SK-N-DZ (cell line): Measurements from ENCODE around the gene OR51M1.

Source experiments
- DNase-seq: peaks from one replicate; pipeline ENCODE4 v3.0.0-alpha.2; 2015; ENCODE audit warnings: low spot score
- small RNA-seq, 2 experiments: library from RNA; depleted of rRNA; stranded (forward); fragments of <200 nt; gene quantifications; one replicate each; pipeline ENCODE3, GENCODE V24; 2014

Gene OR51M1

DNA sequence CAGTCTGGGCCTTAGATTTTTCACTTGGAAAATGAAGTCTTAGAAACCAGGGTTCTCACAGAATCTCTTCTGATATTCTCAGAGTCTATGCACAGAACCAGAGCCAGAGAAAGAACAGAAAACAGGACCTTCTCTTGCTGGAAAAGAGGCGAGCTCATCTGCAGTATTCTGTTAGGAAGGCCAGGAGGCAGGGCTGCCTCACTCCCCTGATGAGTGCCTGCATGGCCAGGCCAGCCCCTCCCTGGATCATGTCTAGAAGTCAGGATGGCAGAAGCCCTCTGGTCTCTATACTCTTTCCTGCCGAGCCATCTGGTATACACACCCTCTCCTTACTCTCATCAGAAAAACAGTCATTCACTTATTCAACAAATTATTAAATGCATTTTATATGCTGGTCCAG is 723 bp downstream of the OR51M1 start:
- DNase-seq: no peak

DNA sequence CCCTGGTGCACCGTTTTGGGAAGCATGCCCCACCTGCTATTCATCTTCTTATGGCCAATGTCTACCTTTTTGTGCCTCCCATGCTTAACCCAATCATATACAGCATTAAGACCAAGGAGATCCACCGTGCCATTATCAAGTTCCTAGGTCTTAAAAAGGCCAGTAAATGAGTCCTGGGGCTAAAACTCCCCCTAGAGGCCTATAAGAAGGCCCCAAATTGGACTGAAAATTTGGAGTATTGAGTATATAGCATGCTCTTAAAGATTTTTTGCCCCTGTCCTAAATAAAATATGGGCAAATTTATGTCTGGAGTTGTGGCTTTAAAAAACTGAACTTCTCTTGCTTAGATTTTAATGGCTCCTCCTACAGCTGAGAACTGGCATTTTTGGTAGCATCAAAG is 6.6 kb downstream of the OR51M1 start:
- DNase-seq: no peak

DNA sequence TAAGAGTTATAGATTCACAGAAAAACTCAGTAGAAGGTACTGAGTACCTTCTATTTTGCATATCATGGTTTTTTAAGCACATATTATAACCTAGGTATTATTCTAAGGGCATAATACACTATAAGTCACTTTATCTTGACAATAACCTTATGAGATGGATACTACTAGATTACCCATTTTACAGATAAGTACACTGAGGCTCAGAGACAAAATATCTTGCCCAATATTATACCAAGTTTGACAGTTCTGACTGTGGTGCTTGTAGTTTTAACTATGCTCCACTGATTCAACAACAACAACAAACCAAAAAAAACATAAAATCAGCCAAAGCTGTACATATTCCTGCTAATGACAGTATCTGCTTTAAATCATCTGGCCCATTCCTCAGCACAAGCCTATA is 10.5 kb downstream of the OR51M1 start:
- no peak for DNase-seq

DNA sequence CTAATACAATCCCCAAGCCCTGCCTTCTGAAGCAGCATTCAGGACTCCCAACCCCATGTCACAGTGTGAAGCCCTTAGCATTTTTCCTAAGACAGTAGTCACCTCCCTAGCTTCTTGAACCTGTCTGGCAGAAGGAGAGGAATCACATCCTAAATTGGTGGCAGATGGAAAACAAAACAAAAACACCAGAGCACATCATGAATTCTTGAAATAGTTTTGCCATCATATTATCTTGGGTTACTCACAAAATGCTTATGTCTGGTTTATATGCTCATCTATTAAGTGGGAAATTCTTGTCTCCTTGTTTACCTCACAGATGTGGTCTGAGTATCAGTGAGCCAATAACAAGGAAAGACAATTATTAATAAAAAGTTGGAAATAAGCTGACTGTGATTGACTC is 15.3 kb downstream of the OR51M1 start:
- DNase-seq: no peak

DNA sequence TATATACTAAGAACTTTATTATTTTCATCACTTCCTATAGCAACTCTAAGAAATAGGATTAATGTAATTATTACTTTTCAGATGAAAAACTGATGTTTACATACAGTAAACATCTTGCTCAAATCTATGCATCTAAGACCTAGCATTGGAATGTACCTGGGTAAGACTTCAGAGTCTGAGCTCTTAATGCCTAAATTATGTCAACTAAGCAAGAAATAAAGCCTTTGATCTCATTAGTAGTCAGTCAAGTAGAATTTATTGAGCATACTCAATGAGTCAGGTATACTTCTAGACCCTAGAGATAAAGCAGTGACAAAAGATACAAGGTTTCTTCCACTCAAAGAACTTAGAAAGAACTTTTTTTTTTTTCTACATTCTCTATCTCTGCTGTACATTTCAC is 21.6 kb downstream of the OR51M1 start:
- DNase-seq: no peak

DNA sequence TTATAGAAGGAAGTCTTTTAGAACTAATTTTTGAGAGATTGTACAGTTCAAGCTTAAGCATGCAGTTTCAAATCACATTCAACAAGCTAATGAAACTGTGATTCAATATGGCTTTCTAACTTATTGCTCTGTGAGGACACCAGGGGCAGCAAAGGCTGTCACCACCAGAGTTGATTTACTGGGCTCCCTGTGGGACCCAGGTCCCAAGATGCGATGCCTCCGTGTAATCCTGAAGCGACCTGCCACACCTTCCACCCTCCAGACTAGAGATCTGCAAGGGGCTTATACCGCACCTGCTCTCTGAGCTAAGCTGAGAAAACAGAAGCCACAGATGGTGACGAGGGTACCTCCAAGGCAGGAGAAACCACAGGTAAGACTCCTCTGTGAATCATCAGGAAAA is 37.4 kb downstream of the OR51M1 start:
- DNase-seq: peak; percentile 3

DNA sequence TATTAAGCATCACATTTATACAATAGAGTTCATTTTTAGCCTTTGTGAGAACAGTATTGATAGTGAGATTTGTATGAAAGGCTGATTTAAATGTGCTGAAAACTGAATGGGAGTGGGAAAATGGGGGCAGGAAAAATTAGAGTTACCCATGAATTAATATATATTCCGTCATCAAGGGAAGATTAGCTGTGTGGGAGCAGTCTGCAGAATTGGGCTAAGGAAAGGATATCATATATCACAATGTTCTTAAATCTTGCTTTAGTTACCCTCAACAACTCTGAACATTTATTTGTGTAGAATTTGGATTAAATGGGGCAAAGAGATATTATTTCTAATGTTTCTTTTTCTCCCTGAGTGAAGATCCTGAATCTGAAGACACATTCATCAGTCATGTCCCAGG is 38.2 kb downstream of the OR51M1 start, which contains the start of gene OR51Q1:
OR51Q1 (plus strand) TSS at position 301 of the 400 bp plus-strand sequence; CDS start at position 391, 90 bp downstream.
- DNase-seq: no peak

DNA sequence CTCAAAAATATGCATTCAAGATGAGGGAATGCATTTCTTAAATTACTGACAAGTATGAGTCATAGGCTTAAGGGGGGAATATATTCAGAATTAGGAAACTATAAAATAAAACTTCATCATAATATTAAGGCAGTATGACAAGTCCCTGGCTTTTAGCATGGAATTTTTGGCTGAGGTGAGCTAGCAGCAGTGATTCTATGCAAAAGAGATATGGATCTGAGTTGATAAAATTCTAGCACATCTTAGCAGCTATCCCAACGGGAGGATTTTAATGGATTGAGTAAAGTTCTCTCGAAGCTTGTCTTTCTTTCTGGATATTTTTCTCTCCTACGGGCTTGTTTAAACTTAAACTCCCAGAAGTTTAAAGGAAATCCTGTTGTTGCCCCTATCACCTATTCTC is 39.5 kb downstream of the OR51M1 start:
- DNase-seq: no peak

DNA sequence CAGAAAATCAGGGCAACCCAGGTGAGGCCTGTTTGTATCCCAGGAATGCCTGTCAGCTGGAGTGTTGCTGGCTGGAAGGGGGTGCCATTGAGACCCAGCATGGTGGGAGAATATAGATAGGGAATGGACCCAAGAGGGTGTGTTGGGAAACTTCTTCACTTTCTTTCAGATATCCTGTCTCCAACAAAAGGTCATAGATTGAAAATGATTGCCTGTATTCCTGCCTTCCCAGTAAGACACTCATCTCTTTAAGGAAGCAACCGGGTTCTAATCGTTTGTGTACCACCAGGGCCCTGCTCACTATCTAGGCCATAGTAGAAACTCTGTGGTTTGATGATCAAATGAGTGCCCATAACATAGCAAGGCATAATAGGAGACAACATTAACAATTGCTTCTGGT is 57.8 kb downstream of the OR51M1 start, which contains the start of gene OR51I1:
OR51I1 (minus strand) TSS at position 101 of the 400 bp plus-strand sequence; CDS start at position 101, 0 bp downstream.
- DNase-seq: no peak

Small RNA genes within 50 kb of the gene (small RNA-seq; reads per million reads assigned to genes)
- gene AC104389.3: 0 reads per million in 2 experiments
